LNCAP (cell line): Measurements from ENCODE around the gene INTS7.

ENCODE experiments used
- TF ChIP-seq, protein P1 (sequence below): fragments of 450-650 bp; IDR thresholded peaks from 2 replicates; pipeline ENCODE4 v1.5.1; 2017; ENCODE audit warnings: mild to moderate bottlenecking

Gene INTS7

DNA sequence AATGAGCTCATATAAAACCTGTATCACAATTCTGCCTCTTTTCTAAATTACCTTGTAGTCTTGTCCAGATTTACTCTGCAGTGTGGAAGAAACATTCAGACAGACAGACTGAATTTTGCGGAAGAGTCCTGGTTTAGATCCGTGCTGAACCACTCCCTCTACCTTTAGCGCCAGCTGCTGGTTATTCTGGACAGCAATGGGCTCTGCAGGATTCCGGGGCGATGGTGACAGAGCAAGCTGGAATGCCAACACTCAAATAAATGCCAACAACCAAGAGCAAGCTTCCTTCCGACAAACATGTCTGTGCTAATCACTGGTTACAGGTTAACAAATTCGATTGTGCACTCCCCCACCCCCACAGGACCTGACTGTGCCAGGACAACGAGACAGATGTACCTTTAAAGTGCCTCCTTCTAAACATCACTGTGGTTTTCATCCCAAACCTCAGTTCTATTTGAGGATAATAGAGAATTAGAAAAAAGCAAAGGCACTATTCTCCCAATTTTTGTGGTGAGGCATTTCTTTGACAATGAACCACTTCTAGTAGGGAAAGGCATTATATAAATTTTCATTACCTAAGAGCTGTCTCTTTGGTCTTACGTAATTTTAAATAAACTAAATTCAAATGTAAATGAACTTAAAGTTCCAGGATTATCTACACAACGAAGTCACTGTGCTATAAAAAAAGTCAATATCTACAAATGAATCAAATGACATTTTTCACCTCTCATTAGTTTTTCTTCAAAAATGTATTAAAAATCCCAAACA lies 90.4 kb downstream of the INTS7 start:
- TF ChIP-seq, protein P1, sequence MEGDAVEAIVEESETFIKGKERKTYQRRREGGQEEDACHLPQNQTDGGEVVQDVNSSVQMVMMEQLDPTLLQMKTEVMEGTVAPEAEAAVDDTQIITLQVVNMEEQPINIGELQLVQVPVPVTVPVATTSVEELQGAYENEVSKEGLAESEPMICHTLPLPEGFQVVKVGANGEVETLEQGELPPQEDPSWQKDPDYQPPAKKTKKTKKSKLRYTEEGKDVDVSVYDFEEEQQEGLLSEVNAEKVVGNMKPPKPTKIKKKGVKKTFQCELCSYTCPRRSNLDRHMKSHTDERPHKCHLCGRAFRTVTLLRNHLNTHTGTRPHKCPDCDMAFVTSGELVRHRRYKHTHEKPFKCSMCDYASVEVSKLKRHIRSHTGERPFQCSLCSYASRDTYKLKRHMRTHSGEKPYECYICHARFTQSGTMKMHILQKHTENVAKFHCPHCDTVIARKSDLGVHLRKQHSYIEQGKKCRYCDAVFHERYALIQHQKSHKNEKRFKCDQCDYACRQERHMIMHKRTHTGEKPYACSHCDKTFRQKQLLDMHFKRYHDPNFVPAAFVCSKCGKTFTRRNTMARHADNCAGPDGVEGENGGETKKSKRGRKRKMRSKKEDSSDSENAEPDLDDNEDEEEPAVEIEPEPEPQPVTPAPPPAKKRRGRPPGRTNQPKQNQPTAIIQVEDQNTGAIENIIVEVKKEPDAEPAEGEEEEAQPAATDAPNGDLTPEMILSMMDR, result peak; percentile 51

DNA sequence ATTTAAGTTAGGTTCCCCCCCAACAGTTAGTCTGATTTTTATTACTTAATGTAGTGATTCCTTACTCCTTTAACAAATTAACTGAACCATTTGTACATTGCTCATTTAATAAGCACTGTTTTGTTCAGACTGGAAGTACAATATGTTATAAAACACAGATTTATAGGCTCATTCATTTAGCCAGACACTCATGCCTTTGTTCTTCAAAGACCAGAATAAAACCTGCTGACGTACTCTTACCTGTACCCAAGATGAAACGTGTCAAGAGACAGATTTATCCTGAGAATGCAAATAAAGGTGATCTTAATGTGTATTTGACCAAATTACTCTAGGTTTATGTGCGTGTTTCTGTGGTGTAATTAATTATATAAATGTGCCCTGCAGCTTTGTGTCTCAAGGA lies 92.8 kb downstream of the INTS7 start:
- TF ChIP-seq, protein P1, result no peak

DNA sequence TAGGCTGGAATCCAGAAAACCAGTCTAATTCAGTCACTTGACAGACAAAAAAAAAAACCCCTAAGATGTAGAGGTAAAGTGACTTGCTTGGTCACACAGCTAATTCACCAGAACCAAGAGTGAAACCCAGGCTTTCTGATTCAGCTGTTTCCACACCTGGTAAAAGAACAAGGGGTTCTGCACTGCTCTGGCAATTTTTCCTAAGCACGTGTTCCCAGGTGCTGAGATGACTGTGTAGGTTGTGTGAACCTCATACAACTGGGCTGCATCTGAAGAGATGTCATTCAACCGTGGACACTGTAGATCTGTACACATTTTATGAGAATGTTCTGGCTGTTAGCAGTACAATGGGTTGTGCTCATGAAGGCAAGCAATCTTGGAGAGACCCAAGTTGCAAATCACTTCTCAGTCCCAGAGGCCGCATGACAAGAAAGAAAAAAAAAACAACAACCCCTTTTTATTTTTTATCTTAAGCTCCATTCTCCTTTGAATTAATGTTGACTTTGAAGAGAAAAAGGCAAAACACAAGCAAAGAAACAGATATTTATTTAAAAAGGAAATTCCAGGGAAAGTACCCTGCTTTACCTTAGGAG lies 95.4 kb downstream of the INTS7 start:
- TF ChIP-seq, protein P1, result no peak

DNA sequence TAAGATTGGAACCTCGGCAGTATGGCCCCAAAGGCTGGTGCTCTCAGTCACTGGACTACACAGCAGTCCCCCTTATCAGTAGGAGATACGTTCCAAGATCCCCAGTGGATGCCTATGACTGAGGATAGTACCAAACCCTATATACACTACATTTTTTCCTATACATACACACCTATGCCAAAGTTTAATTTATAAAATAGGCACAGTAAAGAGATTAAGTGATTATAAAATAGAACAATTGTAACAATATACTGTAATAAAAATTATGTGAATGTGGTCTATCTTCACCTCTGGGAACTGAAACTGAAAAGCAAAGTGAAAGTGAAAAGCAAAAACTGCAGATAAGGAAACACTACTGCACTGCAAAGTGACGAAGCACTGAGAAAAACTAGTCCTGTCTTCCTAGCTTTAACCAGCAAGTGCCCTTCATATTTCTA lies 96.8 kb downstream of the INTS7 start:
- TF ChIP-seq, protein P1, result no peak

DNA sequence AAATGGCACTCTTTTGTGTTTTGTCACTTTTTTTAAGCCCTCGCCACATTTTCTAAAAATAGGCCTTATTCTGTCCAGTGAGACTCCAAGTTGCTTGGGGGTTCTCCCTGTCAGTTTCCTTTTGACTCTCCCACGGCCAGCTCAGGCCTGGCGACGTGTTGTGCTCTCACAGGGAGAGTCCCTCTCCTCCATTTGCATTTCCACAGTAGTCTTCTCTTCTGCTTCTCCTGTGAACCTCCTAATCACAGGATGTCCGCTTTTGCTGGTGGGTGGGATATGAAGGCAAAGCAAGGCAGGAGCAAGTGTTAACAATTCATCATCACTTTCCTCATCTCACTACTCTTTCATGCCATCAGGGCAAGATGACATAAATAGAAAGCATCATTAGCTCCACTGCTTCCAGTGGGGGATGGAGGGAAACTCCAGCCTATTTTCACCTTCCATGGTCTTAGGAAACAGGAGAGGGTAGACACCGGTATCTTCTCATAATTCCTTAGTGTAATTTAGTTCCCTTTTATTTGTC lies 99.8 kb downstream of the INTS7 start:
- TF ChIP-seq, protein P1, result no peak

DNA sequence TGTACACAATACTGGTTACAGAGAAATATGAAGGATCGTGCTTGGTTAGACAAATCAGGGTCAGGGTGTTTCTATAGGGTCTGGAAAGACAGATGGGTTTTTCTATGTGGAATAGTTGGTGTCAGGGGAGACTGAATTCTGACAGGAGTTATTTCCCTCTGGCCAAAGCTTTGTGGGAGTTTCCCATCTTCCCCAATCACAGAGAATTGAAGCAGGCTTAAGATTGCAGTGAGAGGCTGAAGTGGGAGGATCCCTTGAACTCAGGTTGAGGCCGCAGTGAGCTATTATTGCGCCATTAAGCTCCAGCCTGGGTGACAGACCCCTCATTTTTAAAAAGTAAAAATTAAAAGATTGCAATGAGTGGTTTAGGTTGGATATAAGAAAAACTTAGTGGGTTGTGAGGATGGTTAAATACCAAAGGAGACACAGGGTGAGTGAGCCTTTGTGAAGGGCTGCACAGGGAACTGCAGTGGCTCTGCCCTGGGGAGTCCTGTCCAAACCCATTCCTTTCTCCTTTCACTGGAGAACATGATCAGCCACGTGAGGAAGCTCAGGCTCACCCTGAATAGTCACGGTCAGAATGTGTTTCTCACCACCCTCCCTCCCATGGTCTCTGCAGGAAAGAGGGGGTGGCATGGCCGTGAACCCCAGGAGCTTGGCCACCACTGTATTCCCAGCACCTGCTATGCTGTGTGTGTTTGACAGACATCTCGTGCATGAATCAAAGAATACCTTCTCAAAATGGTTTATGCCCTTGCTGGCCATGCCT lies 101.2 kb downstream of the INTS7 start:
- TF ChIP-seq, protein P1, result no peak

DNA sequence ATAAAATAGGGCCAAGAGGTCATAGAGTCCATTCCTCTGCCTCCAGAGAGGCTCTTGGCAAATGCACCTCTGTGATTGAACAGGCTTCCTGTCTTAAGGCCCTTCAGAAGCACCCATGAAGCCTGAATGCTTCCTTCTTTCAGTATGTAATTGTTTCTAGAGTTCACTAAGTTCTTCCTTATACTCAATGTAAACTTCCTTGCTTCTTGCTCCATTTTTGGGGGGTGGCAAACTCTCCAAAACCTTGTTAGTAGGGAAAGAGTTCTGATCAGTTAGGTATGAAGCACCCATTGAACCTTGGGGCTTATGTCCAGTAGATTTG lies 102.5 kb downstream of the INTS7 start:
- TF ChIP-seq, protein P1, result no peak
